Esophagus squamous epithelium (tissue), 5 donors: ENCODE data around the gene CNP. TPM values are rescaled to one million over a fixed set of nuclear protein-coding genes. Genes with fewer than 3 reads are reported as not detected.

Experiments
- DNase-seq: peaks from one replicate; lab custom pipeline; 2025; lab: John Stamatoyannopoulos, UW
- H3K27ac ChIP-seq, 4 donors: fragments of 200-600 bp; sonication (generic); one replicate each; pipeline ENCODE4 v1.5.1; 2016 to 2019; ENCODE audit warnings: mild to moderate bottlenecking in 1 of 4
- H3K27me3 ChIP-seq, 4 donors: fragments of 200-600 bp; sonication (generic); 1 replicate in 3 of 4; 2 replicates in 1 of 4; pipeline versions ENCODE4 v1.5.1 to v1.6.0; 2017 to 2021; ENCODE audit warnings: antibody characterized with exemption in 1 of 4
- H3K36me3 ChIP-seq, 3 donors: fragments of 200-600 bp; sonication (generic); one replicate each; pipeline ENCODE4 v1.5.1; 2016 to 2019
- H3K4me1 ChIP-seq, 3 donors: fragments of 200-600 bp; sonication (generic); one replicate each; pipeline ENCODE4 v1.5.1; 2017 to 2019
- H3K4me3 ChIP-seq, 4 donors: fragments of 200-600 bp; sonication (generic); 1 replicate in 3 of 4; 2 replicates in 1 of 4; pipeline ENCODE4 v1.5.1; 2016 to 2019; ENCODE audit warnings: mild to moderate bottlenecking in 2 of 4, moderate library complexity in 1 of 4
- H3K9me3 ChIP-seq, 3 donors: fragments of 200-600 bp; sonication (generic); one replicate each; pipeline ENCODE4 v1.5.1; 2016 to 2019
- POLR2A ChIP-seq, 4 donors: fragments of 450-650 bp; IDR thresholded peaks; one replicate each; pipeline ENCODE4 v1.6.1; 2017; ENCODE audit warnings: antibody characterized with exemption in 4 of 4, mild to moderate bottlenecking in 4 of 4, moderate library complexity in 3 of 4
- WGBS, 2 donors: methylation state at CpG; one replicate each; pipeline ENCODE4 v1.1.5; 2018; 5-methylcytosine and 5-hydroxymethylcytosine counted together
- intact Hi-C: fragments of 100-400 bp; cut with DNase I; formaldehyde crosslinking; loops from one replicate; pipeline ENCODE4 v1.15.0; 2022
- total RNA-seq, 4 donors: library from RNA; depleted of rRNA; stranded (reverse); fragments of >200 nt; gene quantifications; one replicate each; pipeline ENCODE4 v1.1.0, GENCODE V29; 2016
- TF ChIP-seq, protein P1 (sequence below), 6 experiments: fragments of 450-650 bp in 4 of 6; fragments of 200-600 bp in 2 of 6; sonication (generic) in 2 of 6; IDR thresholded peaks; one replicate each; pipeline ENCODE4 v1.5.1; 2016 to 2019; ENCODE audit warnings: antibody characterized with exemption in 6 of 6, mild to moderate bottlenecking in 4 of 6, moderate library complexity in 4 of 6
- donor health status: DM: yes; HTN: yes; CAD: no.

CNP gene
- total RNA-seq, 4 donors from 2014 or later: 45.3 to 66.0 (median 53.0) TPM

DNA sequence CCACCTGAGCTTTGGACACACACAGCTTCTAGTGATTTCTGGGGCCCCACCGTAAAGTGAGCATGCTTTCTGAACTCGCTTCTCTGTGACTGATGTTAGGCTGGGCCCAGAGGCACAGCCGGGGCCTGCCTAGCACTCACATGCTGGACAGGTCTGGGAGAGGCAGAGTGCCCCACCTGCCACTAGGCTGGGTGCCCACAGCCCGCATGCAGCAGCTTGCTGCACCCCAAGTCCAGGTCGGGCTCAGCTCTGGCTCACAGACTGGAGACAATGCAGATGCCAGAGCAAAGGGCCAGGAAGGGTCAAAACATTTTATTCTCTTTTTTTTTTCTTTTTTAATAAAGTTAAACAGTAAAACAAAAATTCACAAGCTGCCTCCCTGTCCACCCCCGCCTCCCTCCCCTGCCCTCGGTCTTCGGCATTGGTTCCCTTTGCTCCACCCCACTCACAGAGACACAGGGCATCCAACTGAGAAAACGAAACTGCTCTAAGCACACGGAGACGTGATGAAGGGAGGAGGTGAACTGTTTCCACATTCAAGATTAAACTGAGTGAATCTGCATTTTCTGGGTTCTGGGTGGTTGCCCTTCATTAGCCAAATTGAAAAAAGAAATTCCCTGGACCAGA is 9.7 kb downstream of the CNP start:
- intact Hi-C loops: no loop called here
- 18 to 30% methylated on average over 6 of the region's 11 CpGs for WGBS, 2 donors
- TF ChIP-seq, protein P1, sequence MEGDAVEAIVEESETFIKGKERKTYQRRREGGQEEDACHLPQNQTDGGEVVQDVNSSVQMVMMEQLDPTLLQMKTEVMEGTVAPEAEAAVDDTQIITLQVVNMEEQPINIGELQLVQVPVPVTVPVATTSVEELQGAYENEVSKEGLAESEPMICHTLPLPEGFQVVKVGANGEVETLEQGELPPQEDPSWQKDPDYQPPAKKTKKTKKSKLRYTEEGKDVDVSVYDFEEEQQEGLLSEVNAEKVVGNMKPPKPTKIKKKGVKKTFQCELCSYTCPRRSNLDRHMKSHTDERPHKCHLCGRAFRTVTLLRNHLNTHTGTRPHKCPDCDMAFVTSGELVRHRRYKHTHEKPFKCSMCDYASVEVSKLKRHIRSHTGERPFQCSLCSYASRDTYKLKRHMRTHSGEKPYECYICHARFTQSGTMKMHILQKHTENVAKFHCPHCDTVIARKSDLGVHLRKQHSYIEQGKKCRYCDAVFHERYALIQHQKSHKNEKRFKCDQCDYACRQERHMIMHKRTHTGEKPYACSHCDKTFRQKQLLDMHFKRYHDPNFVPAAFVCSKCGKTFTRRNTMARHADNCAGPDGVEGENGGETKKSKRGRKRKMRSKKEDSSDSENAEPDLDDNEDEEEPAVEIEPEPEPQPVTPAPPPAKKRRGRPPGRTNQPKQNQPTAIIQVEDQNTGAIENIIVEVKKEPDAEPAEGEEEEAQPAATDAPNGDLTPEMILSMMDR (IDR thresholded peaks at IDR 0.05): peak in 1 of 6 experiments; percentile 19
- no peak for TF ChIP-seq POLR2A (IDR thresholded peaks at IDR 0.05)
- peaks cover 51 to 80% (median 59%) of the 10 kb centered on the region in 3 donors for H3K4me1 ChIP-seq
- no peaks in the 10 kb centered on the region for H3K27me3 ChIP-seq
- DNase-seq: no peak
- H3K4me3 ChIP-seq: peak overlapping the region in 2 of 4 donors; percentile 2 to 9
- peaks cover 24 to 99% (median 52%) of the 10 kb centered on the region in 3 donors for H3K36me3 ChIP-seq
- peak overlapping the region; percentile 61 to 88 (median 83) for H3K27ac ChIP-seq
- H3K9me3 ChIP-seq: no peaks in the 10 kb centered on the region

DNA sequence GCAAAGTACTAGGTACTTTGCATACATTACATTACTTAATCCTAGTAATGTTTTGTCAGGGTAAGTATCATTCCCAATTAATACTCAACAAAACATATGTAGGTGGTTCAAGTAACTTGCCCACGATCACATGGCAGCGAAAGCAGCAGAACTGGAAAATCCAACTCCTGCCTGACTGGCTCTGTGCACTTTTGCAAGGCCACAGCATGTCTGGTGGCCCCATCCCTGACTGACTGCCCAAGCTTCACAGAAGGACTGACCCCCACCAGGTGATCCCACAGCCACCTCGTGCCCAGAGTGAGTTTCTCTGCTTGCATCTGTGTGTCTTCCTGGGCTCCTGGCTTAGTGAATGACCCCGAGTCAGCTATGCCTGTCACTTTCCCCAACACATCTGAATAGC is 11.4 kb downstream of the CNP start:
- H3K9me3 ChIP-seq: no peaks in the 10 kb centered on the region
- H3K4me3 ChIP-seq: no peak overlapping the region
- TF ChIP-seq POLR2A (IDR thresholded peaks at IDR 0.05): no peak
- TF ChIP-seq, protein P1 (IDR thresholded peaks at IDR 0.05): no peak
- H3K4me1 ChIP-seq: peaks cover 46 to 77% (median 49%) of the 10 kb centered on the region in 3 donors
- peaks cover 28 to 99% (median 48%) of the 10 kb centered on the region in 3 donors for H3K36me3 ChIP-seq
- no peaks in the 10 kb centered on the region for H3K27me3 ChIP-seq
- H3K27ac ChIP-seq: peak overlapping the region; percentile 61 to 88 (median 83)
- WGBS, 2 donors: 42 to 57% methylated on average over 4 of the region's 4 CpGs
- intact Hi-C loops: no loop called here
- no peak for DNase-seq

GRCh38 chr17:41982026-41982760 is 15.6 kb downstream of the CNP start:
- intact Hi-C loops: no loop called here
- H3K36me3 ChIP-seq: peaks cover 10 to 99% (median 30%) of the 10 kb centered on the region in 3 donors
- peak overlapping the region in 3 of 4 donors; percentile 36 to 61 (median 54) for H3K27ac ChIP-seq
- peaks cover 14 to 45% (median 20%) of the 10 kb centered on the region in 3 donors for H3K4me1 ChIP-seq
- DNase-seq: no peak
- TF ChIP-seq, protein P1 (IDR thresholded peaks at IDR 0.05): no peak
- TF ChIP-seq POLR2A (IDR thresholded peaks at IDR 0.05): no peak
- no peaks in the 10 kb centered on the region for H3K27me3 ChIP-seq
- 39 to 72% methylated on average over 12 to 14 of the region's 14 CpGs for WGBS, 2 donors
- no peak overlapping the region for H3K4me3 ChIP-seq
- no peaks in the 10 kb centered on the region for H3K9me3 ChIP-seq

- no peaks in the 10 kb centered on the region for H3K9me3 ChIP-seq
- 97 to 98% methylated on average over 6 to 7 of the region's 8 CpGs for WGBS, 2 donors
- peaks cover 0 to 25% (median 10%) of the 10 kb centered on the region in 3 donors for H3K4me1 ChIP-seq
- H3K27me3 ChIP-seq: no peaks in the 10 kb centered on the region
- no peak overlapping the region for H3K27ac ChIP-seq
- TF ChIP-seq POLR2A (IDR thresholded peaks at IDR 0.05): no peak
- TF ChIP-seq, protein P1 (IDR thresholded peaks at IDR 0.05): no peak
- DNase-seq: no peak
- intact Hi-C loops: no loop called here
- H3K36me3 ChIP-seq: peaks cover 14 to 99% (median 47%) of the 10 kb centered on the region in 3 donors
- H3K4me3 ChIP-seq: no peak overlapping the region
These were observed 17.9 kb downstream of the CNP start for GRCh38 chr17:41984454-41984853.

DNA sequence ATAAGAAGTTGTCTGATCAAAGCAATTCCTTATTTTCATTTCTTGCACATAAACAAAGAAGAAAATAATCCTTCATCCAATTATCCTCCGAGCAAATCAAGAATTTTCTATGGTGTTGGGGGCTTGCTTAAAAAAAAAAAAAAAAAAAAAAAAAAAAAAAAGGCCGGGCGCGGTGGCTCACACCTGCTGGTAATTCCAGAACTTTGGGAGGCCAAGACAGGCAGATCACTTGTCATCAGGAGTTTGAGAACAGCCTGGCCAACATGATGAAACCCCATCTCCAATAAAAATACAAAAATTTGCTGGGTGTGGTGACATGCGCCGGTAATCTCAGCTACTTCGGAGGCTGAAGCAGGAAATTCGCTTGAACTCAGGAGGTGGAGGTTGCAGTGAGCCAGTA is 19.3 kb downstream of the CNP start:
- Histone ChIP-seq H3K9me3 (no peaks in the 10 kb centered on the region), H3K36me3 (peaks cover 16 to 100% (median 47%) of the 10 kb centered on the region in 3 donors), H3K27ac (no peak overlapping the region), H3K4me1 (peaks cover 0 to 32% (median 10%) of the 10 kb centered on the region in 3 donors), H3K4me3 (no peak overlapping the region), H3K27me3 (no peaks in the 10 kb centered on the region)
- no peak for DNase-seq
- 94 to 97% methylated on average over 4 of the region's 8 CpGs for WGBS, 2 donors
- intact Hi-C loops: no loop called here
- TF ChIP-seq, protein P1 (IDR thresholded peaks at IDR 0.05): no peak
- no peak for TF ChIP-seq POLR2A (IDR thresholded peaks at IDR 0.05)
